Natural killer cell treated with Interleukin-12 subunit alpha and Interleukin-12 subunit beta and Interleukin-15 and Interleukin-18, amount 100 ng/mL, for 72 hours (primary cell): ENCODE results near the gene PCNP. TPM values are rescaled to one million over a fixed set of nuclear protein-coding genes. Genes with fewer than 3 reads are reported as not detected.
A peak's percentile ranks its signal among the peaks of the same experiment; 100 is the strongest.
"Not testable (repeated sequence)": the region's sequence is repeated elsewhere in the genome, so short reads cannot be mapped to it uniquely, and the experiment has no call there.

Experiments
- ATAC-seq, 2 donors: fragments of 150-1000 bp; cut with Tn5 transposase in 1 of 2; sonication (Bioruptor Pico), chemical (Tn5 transposase) in 1 of 2; 2 replicates each; pipeline ENCODE4 v1.10.0; 2021
- DNase-seq: peaks from one replicate; pipeline ENCODE4 v3.0.0; 2022; ENCODE audit warnings: low spot score
- H3K27ac Mint-ChIP-seq, 2 donors: 1 replicate in 1 of 2; 2 replicates in 1 of 2; pipeline ENCODE4 v1.8.0; 2022; ENCODE audit warnings: mixed read lengths in 2 of 2, mild to moderate bottlenecking in 1 of 2, moderate library complexity in 1 of 2
- H3K27me3 Mint-ChIP-seq, 2 donors: 1 replicate in 1 of 2; 2 replicates in 1 of 2; pipeline ENCODE4 v1.8.0; 2022; ENCODE audit warnings: mixed read lengths in 2 of 2
- H3K36me3 Mint-ChIP-seq: one replicate; pipeline ENCODE4 v1.8.0; 2022; ENCODE audit warnings: mixed read lengths
- H3K4me1 Mint-ChIP-seq, 2 donors: 1 replicate in 1 of 2; 2 replicates in 1 of 2; pipeline ENCODE4 v1.8.0; 2022; ENCODE audit warnings: low read depth in 2 of 2, mixed read lengths in 2 of 2, mild to moderate bottlenecking in 1 of 2
- H3K4me3 Mint-ChIP-seq: one replicate; pipeline ENCODE4 v1.8.0; 2022; ENCODE audit warnings: mixed read lengths
- H3K9me3 Mint-ChIP-seq: 2 replicates; pipeline ENCODE4 v1.8.0; 2022; ENCODE audit warnings: mixed read lengths
- total RNA-seq, 2 donors: library from RNA; stranded (reverse); gene quantifications; one replicate each; pipeline ENCODE4 v1.2.3, GENCODE V29; 2022

Gene PCNP
- total RNA-seq, 2 donors from 2014 or later, result 132 to 134 TPM

GRCh38 chr3:101544161-101544850 lies 29.7 kb upstream of the PCNP start:
- Mint-ChIP-seq H3K27me3 (peaks cover 7% of the 10 kb centered on the region in 2 donors), H3K9me3 (no peaks in the 10 kb centered on the region), H3K36me3 (no peaks in the 10 kb centered on the region), H3K27ac (peak overlapping the region; percentile 19 to 38), H3K4me1 (peaks cover 10 to 13% of the 10 kb centered on the region in 2 donors), H3K4me3 (no peak overlapping the region)
- ATAC-seq (no peak), DNase-seq (no peak)

- DNase-seq (no peak), ATAC-seq (no peak)
- no peak overlapping the region for H3K27ac Mint-ChIP-seq
- H3K9me3 Mint-ChIP-seq, result no peaks in the 10 kb centered on the region
- no peaks in the 10 kb centered on the region for H3K36me3 Mint-ChIP-seq
- peaks cover 6 to 7% of the 10 kb centered on the region in 2 donors for H3K4me1 Mint-ChIP-seq
- peaks cover 5% of the 10 kb centered on the region in 2 donors for H3K27me3 Mint-ChIP-seq
- H3K4me3 Mint-ChIP-seq, result no peak overlapping the region
Observed at GRCh38 chr3:101548527-101549105, 25.4 kb upstream of the PCNP start.

- peaks cover 5% of the 10 kb centered on the region in 2 donors for H3K27me3 Mint-ChIP-seq
- ATAC-seq (no peak), DNase-seq (no peak)
- H3K36me3 Mint-ChIP-seq, result no peaks in the 10 kb centered on the region
- peaks cover 0 to under 1% of the 10 kb centered on the region in 2 donors for H3K4me1 Mint-ChIP-seq
- no peak overlapping the region for H3K4me3 Mint-ChIP-seq
- H3K9me3 Mint-ChIP-seq, result no peaks in the 10 kb centered on the region
- no peak overlapping the region for H3K27ac Mint-ChIP-seq
Observed at GRCh38 chr3:101549473-101549872, 24.5 kb upstream of the PCNP start.

- not testable (repeated sequence) for DNase-seq, H3K27ac Mint-ChIP-seq, H3K4me1 Mint-ChIP-seq, H3K36me3 Mint-ChIP-seq, ATAC-seq, H3K9me3 Mint-ChIP-seq, H3K4me3 Mint-ChIP-seq
- peaks cover 7 to 10% of the 10 kb centered on the region in 2 donors for H3K27me3 Mint-ChIP-seq
Observed at GRCh38 chr3:101551359-101552081, 22.5 kb upstream of the PCNP start.

GRCh38 chr3:101553381-101553780 lies 20.6 kb upstream of the PCNP start:
- not testable (repeated sequence) for H3K9me3 Mint-ChIP-seq, ATAC-seq, H3K36me3 Mint-ChIP-seq, H3K4me3 Mint-ChIP-seq, H3K27ac Mint-ChIP-seq, H3K4me1 Mint-ChIP-seq, DNase-seq
- peaks cover 13 to 14% of the 10 kb centered on the region in 2 donors for H3K27me3 Mint-ChIP-seq

GRCh38 chr3:101556064-101556463 lies 17.9 kb upstream of the PCNP start:
- Mint-ChIP-seq H3K36me3 (peaks cover 5% of the 10 kb centered on the region), H3K27ac (no peak overlapping the region), H3K4me1 (peaks cover 6 to 7% of the 10 kb centered on the region in 2 donors), H3K4me3 (no peak overlapping the region), H3K27me3 (peaks cover 18 to 20% of the 10 kb centered on the region in 2 donors), H3K9me3 (no peaks in the 10 kb centered on the region)
- DNase-seq (no peak), ATAC-seq (no peak)

- peak within 1 kb of the TSS; percentile 95 for H3K4me3 Mint-ChIP-seq
- DNase-seq (peak; percentile 92), ATAC-seq (peak; percentile 99)
- H3K36me3 Mint-ChIP-seq, result peaks cover 23% of the 10 kb centered on the region
- H3K27me3 Mint-ChIP-seq, result peaks cover 8 to 10% of the 10 kb centered on the region in 2 donors
- H3K27ac Mint-ChIP-seq, result peak within 1 kb of the TSS; percentile 87 to 90
- H3K9me3 Mint-ChIP-seq, result no peaks in the 10 kb centered on the region
- H3K4me1 Mint-ChIP-seq, result peaks cover 19 to 28% of the 10 kb centered on the region in 2 donors
Observed at GRCh38 chr3:101561630-101562328, 12.2 kb upstream of the PCNP start, which contains the start of gene TRMT10C. TSS of gene TRMT10C (plus strand) at chr3:101561868. CDS start at chr3:101564782, 2,914 bp downstream.

GRCh38 chr3:101567528-101568317 lies 6.3 kb upstream of the PCNP start:
- Mint-ChIP-seq H3K9me3 (no peaks in the 10 kb centered on the region), H3K36me3 (peaks cover 22% of the 10 kb centered on the region), H3K4me3 (no peak overlapping the region), H3K4me1 (peaks cover 13 to 19% of the 10 kb centered on the region in 2 donors), H3K27ac (no peak overlapping the region), H3K27me3 (peaks cover 0 to 3% of the 10 kb centered on the region in 2 donors)
- no peak for DNase-seq
- no peak for ATAC-seq

- no peak for ATAC-seq
- peaks cover 14% of the 10 kb centered on the region for H3K36me3 Mint-ChIP-seq
- no peak overlapping the region for H3K4me3 Mint-ChIP-seq
- no peak for DNase-seq
- H3K4me1 Mint-ChIP-seq, result peaks cover 20 to 27% of the 10 kb centered on the region in 2 donors
- H3K9me3 Mint-ChIP-seq, result no peaks in the 10 kb centered on the region
- no peak overlapping the region for H3K27ac Mint-ChIP-seq
- H3K27me3 Mint-ChIP-seq, result peaks cover 0 to 3% of the 10 kb centered on the region in 2 donors
Observed at GRCh38 chr3:101571028-101571895, 2.7 kb upstream of the PCNP start.

- peak overlapping the region; percentile 87 for H3K4me3 Mint-ChIP-seq
- peaks cover 0 to 3% of the 10 kb centered on the region in 2 donors for H3K27me3 Mint-ChIP-seq
- peak; percentile 74 to 75 for ATAC-seq
- no peaks in the 10 kb centered on the region for H3K9me3 Mint-ChIP-seq
- peak; percentile 62 for DNase-seq
- peaks cover 6% of the 10 kb centered on the region for H3K36me3 Mint-ChIP-seq
- H3K27ac Mint-ChIP-seq, result peak overlapping the region; percentile 79 to 91
- H3K4me1 Mint-ChIP-seq, result peaks cover 26 to 40% of the 10 kb centered on the region in 2 donors
Observed at GRCh38 chr3:101574388-101575112, 570 bp downstream of the PCNP start.

- Mint-ChIP-seq H3K9me3 (no peaks in the 10 kb centered on the region), H3K4me1 (peaks cover 34 to 46% of the 10 kb centered on the region in 2 donors), H3K27ac (no peak overlapping the region), H3K4me3 (no peak overlapping the region), H3K36me3 (peaks cover 11% of the 10 kb centered on the region), H3K27me3 (no peaks in the 10 kb centered on the region)
- no peak for ATAC-seq
- DNase-seq, result no peak
Observed at GRCh38 chr3:101577286-101577685, 3.3 kb downstream of the PCNP start.

GRCh38 chr3:101588616-101589015 lies 14.6 kb downstream of the PCNP start:
- H3K27me3 Mint-ChIP-seq, result no peaks in the 10 kb centered on the region
- no peak for DNase-seq
- H3K4me3 Mint-ChIP-seq, result no peak overlapping the region
- H3K36me3 Mint-ChIP-seq, result peaks cover 14% of the 10 kb centered on the region
- ATAC-seq, result no peak
- H3K4me1 Mint-ChIP-seq, result peaks cover 19% of the 10 kb centered on the region in 2 donors
- H3K27ac Mint-ChIP-seq, result peak overlapping the region in 1 of 2 donors; percentile 33
- no peaks in the 10 kb centered on the region for H3K9me3 Mint-ChIP-seq
